ENCODE measurements around the gene KIF2C. TPM values are rescaled to one million over a fixed set of nuclear protein-coding genes. Genes with fewer than 3 reads are reported as not detected.
A peak's percentile ranks its signal among the peaks of the same experiment; 100 is the strongest.

The KIF2C gene
- total RNA-seq, 1 experiment from 2014 or later: 92.6 TPM

GRCh38 chr1:44786138-44786840 lies 46.7 kb downstream of the KIF2C start (continued):
- TF ChIP-seq ZFX (IDR thresholded peaks at IDR 0.05) (no peak), REST (IDR thresholded peaks at IDR 0.05; ENCODE audit: low read depth) (no peak), JUND (IDR thresholded peaks at IDR 0.05) (no peak), CBX3 (IDR thresholded peaks at IDR 0.05; ENCODE audit: low read depth) (no peak), RAD21 (IDR thresholded peaks at IDR 0.05; ENCODE audit: low read depth) (peak; percentile 93), ATF3 (IDR thresholded peaks at IDR 0.05) (no peak)

GRCh38 chr1:44786841-44787426 lies 47.3 kb downstream of the KIF2C start:
- ChIA-PET CTCF (interaction anchor here (1.5 kb wide), 1 partner anchor 10 kb away, joined by 5 read pairs; no protein-coding TSS in a partner anchor), RAD21 (ENCODE audit: low non-redundant PET in 1 of 2, low total read pairs in 2 of 2, uncharacterized antibody in 2 of 2, unreplicated experiment in 2 of 2) (no interaction called here), POLR2A (interaction anchor here (0.7 to 3.7 kb wide), 5 partner anchors 11 to 68 kb away, joined by 3 to 16 read pairs (median 7); partner anchors contain the start of genes RNU5D-1 and RPS8)
- peaks cover 6 to 24% of the 10 kb centered on the region in 2 experiments for H3K4me1 ChIP-seq (ENCODE audit: control insufficient read depth in 1 of 2, insufficient read depth in 2 of 2, low read length in 2 of 2)
- H3K9me2 ChIP-seq (ENCODE audit: insufficient read depth): no peaks in the 10 kb centered on the region
- H3K27me3 ChIP-seq (ENCODE audit: insufficient read depth, low read length): no peaks in the 10 kb centered on the region
- H3K79me2 ChIP-seq (ENCODE audit: insufficient read depth, low read length): no peaks in the 10 kb centered on the region
- H3K4me2 ChIP-seq (ENCODE audit: low read length): peak overlapping the region; percentile 81
- ATAC-seq (no peak), DNase-seq (ENCODE audit: low read depth, low spot score) (no peak)
- H3K27ac ChIP-seq (ENCODE audit: low read depth, low read length): peak overlapping the region; percentile 52; the same call in 1 of the 2 replicates
- H4K20me1 ChIP-seq (ENCODE audit: insufficient read depth): no peaks in the 10 kb centered on the region
- intact Hi-C loops (cut with micrococcal nuclease): loop anchor here (5.0 kb wide), 1 partner anchor 785 kb away; no protein-coding TSS in a partner anchor
- H3K4me3 ChIP-seq (replicated peaks in 1 of 2; ENCODE audit: low read depth in 1 of 2, low read length in 2 of 2): no peak overlapping the region; a peak in 1 of 4 replicates
- no peaks in the 10 kb centered on the region for H3K9me3 ChIP-seq (ENCODE audit: control insufficient read depth in 1 of 2, insufficient read depth in 1 of 2, low read depth in 1 of 2, low read length in 2 of 2)
- H3K9ac ChIP-seq (ENCODE audit: low read length): peak overlapping the region; percentile 63
- H2AFZ ChIP-seq (ENCODE audit: low read depth, low read length, poor library complexity, severe bottlenecking): no peak overlapping the region
- no peaks in the 10 kb centered on the region for H3K36me3 ChIP-seq (ENCODE audit: control insufficient read depth in 1 of 2, insufficient read depth in 2 of 2, low read length in 2 of 2)
- no peak for TF ChIP-seq TCF7L2 (IDR thresholded peaks at IDR 0.05; ENCODE audit: borderline replicate concordance, extremely low read depth, insufficient read depth, insufficient read length)
- no peak for TF ChIP-seq EZH2phosphoT487 (IDR thresholded peaks at IDR 0.05; ENCODE audit: borderline replicate concordance)
- TF ChIP-seq MAX (IDR thresholded peaks at IDR 0.05): no peak
- no peak for TF ChIP-seq SP1 (IDR thresholded peaks at IDR 0.05; ENCODE audit: low read depth)
- no peak for TF ChIP-seq JUND (IDR thresholded peaks at IDR 0.05)
- BruUV-seq (replicated peaks): no TSS peak
